H1 (cell line): ENCODE data around the gene MIPOL1. TPM values are rescaled to one million over a fixed set of nuclear protein-coding genes. Genes with fewer than 3 reads are reported as not detected.

Source experiments
- CTCF ChIA-PET: fragments of 300-600 bp; sonication (Branson Sonifier 250); formaldehyde crosslinking; loops from one replicate; lab custom pipeline; 2021; ENCODE audit not compliant: partially characterized antibody; lab: Charles Lee
- POLR2A ChIA-PET: fragments of 300-600 bp; sonication (Branson Sonifier 250); formaldehyde crosslinking; loops from one replicate; lab custom pipeline; 2021; ENCODE audit warnings: inconsistent platforms; ENCODE audit not compliant: partially characterized antibody; lab: Charles Lee
- DNase-seq, 2 experiments: peaks; one replicate each; pipeline versions ENCODE4 v3.0.0 to v3.0.0-alpha.2; 2010 to 2022; ENCODE audit warnings: low spot score in 2 of 2, low read depth in 1 of 2, mixed read lengths in 1 of 2
- FAIRE-seq: peaks from 2 replicates; lab custom pipeline; 2011; peaks lifted over from hg19 to GRCh38; lab: Jason Lieb, UNC
- H2AFZ ChIP-seq: 2 replicates; pipeline ENCODE4 v1.8.1; 2012; ENCODE audit warnings: low read length, inconsistent platforms
- H2AK5ac ChIP-seq: 2 replicates; pipeline ENCODE4 v1.6.1; 2013; ENCODE audit warnings: low read depth, low read length
- H2BK120ac ChIP-seq: replicated peaks from 2 replicates; pipeline ENCODE3; 2013; ENCODE audit warnings: low read depth, low read length, inconsistent platforms
- H2BK12ac ChIP-seq: 2 replicates; pipeline ENCODE4 v1.6.1; 2013; ENCODE audit warnings: low read depth, low read length
- H2BK15ac ChIP-seq: 2 replicates; pipeline ENCODE4 v1.6.1; 2013; ENCODE audit warnings: low read length
- H2BK20ac ChIP-seq: 2 replicates; pipeline ENCODE4 v1.6.1; 2013; ENCODE audit warnings: low read length
- H2BK5ac ChIP-seq: 2 replicates; pipeline ENCODE4 v1.6.1; 2013; ENCODE audit warnings: low read depth, low read length
- H3K14ac ChIP-seq: 2 replicates; pipeline ENCODE4 v1.6.1; 2013; ENCODE audit warnings: inconsistent platforms; ENCODE audit not compliant: insufficient read length
- H3K18ac ChIP-seq: 2 replicates; pipeline ENCODE4 v1.6.1; 2013; ENCODE audit warnings: low read length; ENCODE audit errors: extremely low read depth
- H3K23ac ChIP-seq: 2 replicates; pipeline ENCODE4 v1.6.1; 2013; ENCODE audit warnings: inconsistent platforms; ENCODE audit not compliant: insufficient read length
- H3K23me2 ChIP-seq: 2 replicates; pipeline ENCODE4 v1.6.1; 2013; ENCODE audit warnings: low read depth, low read length
- H3K27ac ChIP-seq: 2 replicates; pipeline ENCODE4 v1.6.1; 2011; ENCODE audit warnings: low read depth, low read length, inconsistent platforms
- H3K27me3 ChIP-seq, 4 experiments: replicated peaks in 1 of 4; 1 replicate in 1 of 4; 2 replicates in 3 of 4; pipeline versions ENCODE4 v1.6.1 to v1.8.1; 2011 to 2013; ENCODE audit warnings: low read length in 3 of 4, mild to moderate bottlenecking in 3 of 4, inconsistent platforms in 2 of 4, mixed read lengths in 2 of 4, moderate library complexity in 1 of 4; ENCODE audit not compliant: control insufficient read depth in 3 of 4, insufficient read depth in 3 of 4; ENCODE audit errors: extremely low read depth in 1 of 4
- H3K36me3 ChIP-seq, 4 experiments: 2 replicates each; pipeline versions ENCODE4 v1.6.1 to v1.8.1; 2011 to 2013; ENCODE audit warnings: mild to moderate bottlenecking in 4 of 4, low read length in 3 of 4, moderate library complexity in 2 of 4, control low read depth in 1 of 4, inconsistent platforms in 1 of 4; ENCODE audit not compliant: insufficient read depth in 4 of 4, control insufficient read depth in 2 of 4
- H3K4ac ChIP-seq: replicated peaks from 2 replicates; pipeline ENCODE3; 2013; ENCODE audit warnings: low read length, low read depth, mixed read lengths, inconsistent platforms; ENCODE audit not compliant: insufficient read length
- H3K4me1 ChIP-seq, 4 experiments: replicated peaks in 1 of 4; 1 replicate in 1 of 4; 2 replicates in 3 of 4; pipeline versions ENCODE4 v1.6.1 to v1.8.1; 2011 to 2013; ENCODE audit warnings: low read length in 3 of 4, inconsistent platforms in 2 of 4, mixed read lengths in 1 of 4; ENCODE audit not compliant: insufficient read depth in 4 of 4, control insufficient read depth in 3 of 4
- H3K4me2 ChIP-seq, 2 experiments: 2 replicates each; pipeline versions ENCODE4 v1.6.1 to v1.8.1; 2011 to 2013; ENCODE audit warnings: low read depth in 2 of 2, low read length in 2 of 2, control low read depth in 1 of 2, inconsistent platforms in 1 of 2, mild to moderate bottlenecking in 1 of 2; ENCODE audit not compliant: insufficient read depth in 1 of 2
- H3K4me3 ChIP-seq, 4 experiments: fragments of 200-600, 300-600 bp in 1 of 4; sonication (generic), shearing (Covaris generic), sonication (Bioruptor Twin) in 1 of 4; 2 replicates each; pipeline versions ENCODE4 v1.5.1 to v1.8.1; 2011 to 2016; ENCODE audit warnings: low read length in 4 of 4, low read depth in 3 of 4, control low read depth in 2 of 4, inconsistent platforms in 2 of 4, mild to moderate bottlenecking in 2 of 4, mixed read lengths in 1 of 4, moderate library complexity in 1 of 4; ENCODE audit not compliant: insufficient read depth in 2 of 4; ENCODE audit errors: extremely low read depth in 1 of 4
- H3K56ac ChIP-seq: replicated peaks from 2 replicates; pipeline ENCODE3; 2013; ENCODE audit warnings: low read depth, mild to moderate bottlenecking, mixed read lengths, low read length, inconsistent platforms; ENCODE audit not compliant: insufficient read length
- H3K79me1 ChIP-seq: 2 replicates; pipeline ENCODE4 v1.6.1; 2013; ENCODE audit warnings: low read depth, low read length, control low read depth
- H3K79me2 ChIP-seq, 2 experiments: 2 replicates each; pipeline versions ENCODE4 v1.6.1 to v1.8.1; 2012 to 2013; ENCODE audit warnings: low read length in 2 of 2, mild to moderate bottlenecking in 2 of 2, inconsistent platforms in 1 of 2; ENCODE audit not compliant: insufficient read depth in 2 of 2, control insufficient read depth in 1 of 2
- H3K9ac ChIP-seq, 4 experiments: replicated peaks in 1 of 4; 1 replicate in 1 of 4; 2 replicates in 3 of 4; pipeline versions ENCODE4 v1.6.1 to v1.8.1; 2011 to 2013; ENCODE audit warnings: low read depth in 3 of 4, low read length in 3 of 4, control low read depth in 2 of 4, mild to moderate bottlenecking in 2 of 4, moderate library complexity in 2 of 4, inconsistent platforms in 1 of 4; ENCODE audit errors: extremely low read depth in 1 of 4
- H3K9me3 ChIP-seq, 2 experiments: 2 replicates each; pipeline versions ENCODE4 v1.6.1 to v1.8.1; 2012 to 2013; ENCODE audit warnings: mild to moderate bottlenecking in 2 of 2, moderate library complexity in 2 of 2, control low read depth in 1 of 2, inconsistent platforms in 1 of 2, low read depth in 1 of 2, low read length in 1 of 2, mixed read lengths in 1 of 2; ENCODE audit not compliant: insufficient read depth in 2 of 2
- H4K20me1 ChIP-seq, 2 experiments: replicated peaks in 1 of 2; 2 replicates each; pipeline versions ENCODE3 to v1.8.1; 2011 to 2013; ENCODE audit warnings: inconsistent platforms in 2 of 2, low read length in 2 of 2, mild to moderate bottlenecking in 1 of 2; ENCODE audit not compliant: insufficient read depth in 2 of 2, control insufficient read depth in 1 of 2
- H4K5ac ChIP-seq: 2 replicates; pipeline ENCODE4 v1.6.1; 2013; ENCODE audit warnings: low read length, low read depth, mixed read lengths, inconsistent platforms; ENCODE audit not compliant: insufficient read length
- H4K8ac ChIP-seq: 2 replicates; pipeline ENCODE4 v1.8.0; 2013; ENCODE audit warnings: mild to moderate bottlenecking, moderate library complexity, low read length, inconsistent platforms; ENCODE audit not compliant: insufficient read depth; ENCODE audit errors: extremely low read depth
- H4K91ac ChIP-seq: replicated peaks from 2 replicates; pipeline ENCODE3; 2013; ENCODE audit warnings: low read length, mixed read lengths, inconsistent platforms; ENCODE audit not compliant: insufficient read length
- BRCA1 ChIP-seq: IDR thresholded peaks from 2 replicates; pipeline ENCODE4 v1.6.1; 2012; ENCODE audit warnings: low read depth, low read length, improper control_type of control experiment
- CREB1 ChIP-seq: IDR thresholded peaks from 2 replicates; pipeline ENCODE4 v1.6.1; 2012; ENCODE audit warnings: inconsistent platforms
- EGR1 ChIP-seq: IDR thresholded peaks from 2 replicates; pipeline ENCODE4 v1.6.1; 2011; ENCODE audit warnings: low read depth, low read length, borderline replicate concordance
- KDM5A ChIP-seq: fragments of 200-600 bp; IDR thresholded peaks from 2 replicates; pipeline ENCODE4 v1.7.1; 2012; ENCODE audit warnings: mild to moderate bottlenecking, low read length, inconsistent platforms, mixed read lengths
- TAF7 ChIP-seq: optimal IDR thresholded peaks from 2 replicates; pipeline ENCODE3; 2011; ENCODE audit warnings: low read depth, mild to moderate bottlenecking, inconsistent platforms, low read length, moderate library complexity, borderline replicate concordance
- WGBS, 2 experiments: shearing (Covaris generic) in 1 of 2; methylation state at CpG; one replicate each; pipeline versions ENCODE4 v1.1.6 to v1.1.7; 2013 to 2015; ENCODE audit warnings: low lambda C conversion rate in 2 of 2, mixed read lengths in 2 of 2, inconsistent platforms in 1 of 2, low coverage in 1 of 2, missing lambda C conversion rate in 1 of 2; ENCODE audit not compliant: insufficient replicate concordance in 2 of 2, insufficient coverage in 1 of 2, insufficient read length in 1 of 2; ENCODE audit errors: extremely low coverage in 1 of 2, missing lambda C conversion rate in 1 of 2; 5-methylcytosine and 5-hydroxymethylcytosine counted together
- polyA plus RNA-seq, 7 experiments: library from polyadenylated mRNA; depleted of rRNA in 3 of 7; stranded (reverse) in 5 of 7; unstranded in 2 of 7; fragments of >200 nt in 5 of 7; fragments of 200-250 nt in 2 of 7; gene quantifications; 1 replicate in 5 of 7; 2 replicates in 1 of 7; 4 replicates in 1 of 7; pipeline versions ENCODE4 v1.2.1 to v1.2.3, GENCODE V29; 2011 to 2013; ENCODE audit warnings: missing spikeins in 2 of 7, mixed read lengths in 2 of 7
- total RNA-seq: library from RNA; stranded (reverse); fragmentation: NEBNext Ultra II Directional; extraction: Animal tissue kit (Norgen Biotek cat#: 25700); gene quantifications from 2 replicates; pipeline ENCODE4 v1.2.1, GENCODE V29; 2021
- TF ChIP-seq, protein P1 (sequence below): IDR thresholded peaks from 2 replicates; pipeline ENCODE4 v1.6.1; 2012; ENCODE audit warnings: inconsistent platforms

Gene MIPOL1
- total and polyA plus RNA-seq, 2 of the 8 experiments (the other 6 are each of a cell fraction or from before 2014, with no cell fraction given), result 2.8 to 23.9 TPM

DNA sequence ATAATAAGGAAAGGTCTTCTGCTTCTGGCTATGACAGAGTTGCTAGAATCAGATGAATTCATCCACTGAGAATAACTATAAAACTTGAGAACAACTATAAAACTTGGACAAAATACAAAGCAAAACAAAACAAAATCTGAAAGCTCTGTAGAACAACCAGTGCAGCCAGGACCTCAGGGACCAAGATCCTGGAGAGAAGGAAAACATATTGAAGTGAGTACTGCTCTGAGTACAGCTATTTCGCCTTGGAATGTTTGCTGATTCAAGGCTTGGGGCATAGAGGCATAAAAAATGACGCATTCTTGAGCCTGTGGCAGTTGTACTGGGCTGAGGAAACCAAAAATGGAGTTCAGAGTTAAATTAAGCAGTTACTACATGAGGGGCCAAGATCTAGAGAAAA lies 375.6 kb downstream of the MIPOL1 start:
- Histone ChIP-seq H3K23me2 (no peaks in the 10 kb centered on the region), H2AFZ (no peak overlapping the region), H4K91ac (no peak overlapping the region), H3K27me3 (peaks cover 0 to 4% (median under 1%) of the 10 kb centered on the region in 4 experiments; a peak in 3 of 7 replicates), H3K4ac (no peak overlapping the region), H2BK20ac (no peak overlapping the region), H3K79me2 (no peaks in the 10 kb centered on the region), H3K4me3 (no peak overlapping the region), H4K8ac (no peak overlapping the region), H2AK5ac (no peak overlapping the region), H3K4me2 (no peak overlapping the region), H2BK120ac (no peak overlapping the region), H2BK5ac (no peak overlapping the region), H3K27ac (no peak overlapping the region), H2BK15ac (no peak overlapping the region), H3K79me1 (no peaks in the 10 kb centered on the region), H3K36me3 (no peaks in the 10 kb centered on the region), H4K20me1 (no peaks in the 10 kb centered on the region), H3K56ac (no peak overlapping the region), H3K9me3 (no peaks in the 10 kb centered on the region), H3K18ac (no peak overlapping the region), H3K14ac (no peak overlapping the region), H3K9ac (no peak overlapping the region), H2BK12ac (no peak overlapping the region), H3K4me1 (no peaks in the 10 kb centered on the region), H3K23ac (no peak overlapping the region), H4K5ac (no peak overlapping the region)
- DNase-seq (no peak), FAIRE-seq (no peak)
- TF ChIP-seq, protein P1, sequence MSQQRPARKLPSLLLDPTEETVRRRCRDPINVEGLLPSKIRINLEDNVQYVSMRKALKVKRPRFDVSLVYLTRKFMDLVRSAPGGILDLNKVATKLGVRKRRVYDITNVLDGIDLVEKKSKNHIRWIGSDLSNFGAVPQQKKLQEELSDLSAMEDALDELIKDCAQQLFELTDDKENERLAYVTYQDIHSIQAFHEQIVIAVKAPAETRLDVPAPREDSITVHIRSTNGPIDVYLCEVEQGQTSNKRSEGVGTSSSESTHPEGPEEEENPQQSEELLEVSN, result no peak
- TF ChIP-seq TAF7 (no peak), CREB1 (no peak), EGR1 (no peak), BRCA1 (no peak), KDM5A (no peak)
- WGBS, 2 experiments, result 88% methylated on average over 2 of the region's 2 CpGs; no CpG with 5 or more reads in 1 of the 2 experiments
- ChIA-PET POLR2A (no interaction called here), CTCF (interaction anchor here (1.3 to 1.8 kb wide), 4 partner anchors 16 to 301 kb away, joined by 3 to 6 read pairs (median 4); no protein-coding TSS in a partner anchor)
